Astrocyte of the spinal cord (primary cell): Measurements from ENCODE around the gene CNTNAP4.

ENCODE experiments used
- DNase-seq: peaks from one replicate; pipeline ENCODE4 v3.0.0; 2011; ENCODE audit warnings: low read depth, low spot score
- H3K4me3 ChIP-seq: 2 replicates; pipeline ENCODE4 v1.5.1; 2011; ENCODE audit warnings: low read depth, mild to moderate bottlenecking, low read length, moderate library complexity
- in situ Hi-C: cut with HindIII; loops from 2 replicates; pipeline ENCODE4 v1.10.0; 2017; ENCODE audit warnings: low sequenced_read_pairs
- TF ChIP-seq, protein P1 (sequence below): IDR thresholded peaks from 2 replicates; pipeline ENCODE4 v1.5.1; 2012; ENCODE audit warnings: low read depth, mild to moderate bottlenecking, low read length, inconsistent platforms

The CNTNAP4 gene

GRCh38 chr16:76500006-76500405 lies 222.8 kb downstream of the CNTNAP4 start:
- in situ Hi-C loops, result no loop called here
- H3K4me3 ChIP-seq, result no peak overlapping the region
- no peak for DNase-seq
- TF ChIP-seq, protein P1, sequence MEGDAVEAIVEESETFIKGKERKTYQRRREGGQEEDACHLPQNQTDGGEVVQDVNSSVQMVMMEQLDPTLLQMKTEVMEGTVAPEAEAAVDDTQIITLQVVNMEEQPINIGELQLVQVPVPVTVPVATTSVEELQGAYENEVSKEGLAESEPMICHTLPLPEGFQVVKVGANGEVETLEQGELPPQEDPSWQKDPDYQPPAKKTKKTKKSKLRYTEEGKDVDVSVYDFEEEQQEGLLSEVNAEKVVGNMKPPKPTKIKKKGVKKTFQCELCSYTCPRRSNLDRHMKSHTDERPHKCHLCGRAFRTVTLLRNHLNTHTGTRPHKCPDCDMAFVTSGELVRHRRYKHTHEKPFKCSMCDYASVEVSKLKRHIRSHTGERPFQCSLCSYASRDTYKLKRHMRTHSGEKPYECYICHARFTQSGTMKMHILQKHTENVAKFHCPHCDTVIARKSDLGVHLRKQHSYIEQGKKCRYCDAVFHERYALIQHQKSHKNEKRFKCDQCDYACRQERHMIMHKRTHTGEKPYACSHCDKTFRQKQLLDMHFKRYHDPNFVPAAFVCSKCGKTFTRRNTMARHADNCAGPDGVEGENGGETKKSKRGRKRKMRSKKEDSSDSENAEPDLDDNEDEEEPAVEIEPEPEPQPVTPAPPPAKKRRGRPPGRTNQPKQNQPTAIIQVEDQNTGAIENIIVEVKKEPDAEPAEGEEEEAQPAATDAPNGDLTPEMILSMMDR, result no peak

DNA sequence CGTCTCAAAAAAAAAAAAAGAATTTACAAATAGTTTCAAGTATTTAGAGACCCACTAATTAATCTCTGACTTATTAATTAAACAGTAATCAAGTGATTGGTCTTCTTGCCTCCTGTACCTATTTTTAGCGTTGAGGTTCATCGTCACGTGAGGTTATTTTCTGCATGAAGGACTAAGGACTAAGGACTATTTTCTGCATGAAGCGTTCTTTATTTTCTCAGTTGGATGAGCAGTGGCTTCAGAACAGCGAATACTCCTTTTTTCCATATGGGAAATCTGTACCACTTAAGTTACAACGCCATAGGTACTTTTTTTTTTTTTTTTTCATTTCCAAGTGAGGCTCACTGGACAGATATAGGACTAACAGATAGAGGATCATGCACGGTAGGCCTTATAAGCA lies 224.9 kb downstream of the CNTNAP4 start:
- H3K4me3 ChIP-seq, result no peak overlapping the region
- in situ Hi-C loops, result no loop called here
- no peak for DNase-seq
- TF ChIP-seq, protein P1, result no peak

DNA sequence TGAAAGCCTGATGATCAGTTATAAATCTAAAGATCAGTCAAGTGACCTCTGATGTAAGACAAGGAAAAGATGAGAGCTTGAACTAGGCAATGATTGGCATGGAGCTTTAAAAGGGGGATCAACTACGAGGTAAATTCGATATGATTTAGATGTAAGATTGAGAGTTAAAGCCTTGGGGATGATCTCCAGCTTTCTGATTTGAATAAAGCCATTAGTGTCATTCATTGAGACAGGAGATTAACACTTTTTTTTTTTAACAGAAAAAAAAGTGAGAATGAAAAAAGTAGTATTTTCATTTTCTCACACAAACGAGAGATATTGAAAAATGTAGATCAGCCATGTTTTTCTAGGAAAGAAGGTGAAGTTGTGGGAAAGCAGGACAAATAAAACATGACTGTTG lies 225.4 kb downstream of the CNTNAP4 start:
- H3K4me3 ChIP-seq, result no peak overlapping the region
- TF ChIP-seq, protein P1, result no peak
- no peak for DNase-seq
- in situ Hi-C loops, result no loop called here

GRCh38 chr16:76503091-76503490 lies 225.9 kb downstream of the CNTNAP4 start:
- in situ Hi-C loops, result no loop called here
- DNase-seq, result no peak
- no peak overlapping the region for H3K4me3 ChIP-seq
- TF ChIP-seq, protein P1, result no peak

- TF ChIP-seq, protein P1, result no peak
- in situ Hi-C loops, result no loop called here
- DNase-seq, result no peak
- H3K4me3 ChIP-seq, result no peak overlapping the region
These were observed 234.0 kb downstream of the CNTNAP4 start for GRCh38 chr16:76511203-76511602.

DNA sequence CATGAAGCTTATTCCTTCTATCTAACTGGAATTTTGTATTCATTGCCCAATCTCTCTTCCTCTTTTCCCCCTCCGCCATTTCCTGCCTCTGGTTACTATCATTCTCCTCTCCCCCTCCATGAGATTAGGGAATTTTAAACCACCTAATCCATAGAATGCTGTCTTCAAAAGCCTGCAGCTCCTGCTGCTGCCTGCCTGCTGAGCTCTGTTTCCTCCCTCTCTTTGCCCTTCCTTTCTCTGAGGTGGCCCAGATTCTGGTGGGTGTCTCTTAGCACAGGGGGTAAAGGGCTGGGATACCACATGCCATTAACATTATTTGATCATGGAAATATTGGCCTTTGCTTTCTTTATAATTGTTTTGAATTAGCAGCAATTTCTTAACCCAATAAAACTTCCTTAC lies 241.6 kb downstream of the CNTNAP4 start:
- TF ChIP-seq, protein P1, result no peak
- no peak for DNase-seq
- in situ Hi-C loops, result no loop called here
- no peak overlapping the region for H3K4me3 ChIP-seq

DNA sequence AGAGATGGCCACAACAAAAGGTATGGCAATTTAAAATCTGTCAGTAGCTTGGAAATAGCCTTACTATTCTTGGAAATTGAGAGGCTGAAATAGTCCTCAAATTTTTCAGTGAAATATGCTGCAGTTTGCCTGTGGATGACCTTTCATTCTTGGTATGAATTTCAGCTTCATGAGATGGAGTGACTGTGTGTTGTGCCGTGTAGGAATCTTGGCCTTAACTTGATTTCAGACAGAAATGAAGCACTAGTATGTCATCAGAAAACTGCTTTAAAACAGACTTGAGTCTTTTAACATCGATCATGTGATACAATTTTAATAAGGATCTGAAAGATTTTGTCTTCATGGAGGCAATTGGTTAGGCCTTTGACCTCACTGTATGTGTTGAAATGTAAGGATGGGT lies 247.2 kb downstream of the CNTNAP4 start:
- H3K4me3 ChIP-seq, result no peak overlapping the region
- in situ Hi-C loops, result no loop called here
- TF ChIP-seq, protein P1, result no peak
- no peak for DNase-seq
